ENCODE measurements around the gene TRPM5.

- TF ChIP-seq EZH2 (IDR thresholded peaks at IDR 0.05; ENCODE audit: low read length) (no peak), CTCF (optimal IDR thresholded peaks at IDR 0.05 in 1 of 3, IDR thresholded peaks at IDR 0.05 in 1 of 3, conservative IDR thresholded peaks at IDR 0.05 in 1 of 3; ENCODE audit: extremely low read depth in 1 of 3, insufficient read depth in 2 of 3, low read length in 3 of 3) (no peak)
These were observed 39.1 kb upstream of the TRPM5 start for GRCh38 chr11:2483426-2483825.
